A673 (cell line): Measurements from ENCODE around the gene RTN1. TPM values are rescaled to one million over a fixed set of nuclear protein-coding genes. Genes with fewer than 3 reads are reported as not detected.
A peak's percentile ranks its signal among the peaks of the same experiment; 100 is the strongest.

ENCODE experiments used
- BruUV-seq: library from RNA; stranded (reverse); fragments of 400-500 nt; replicated peaks from 2 replicates; lab custom pipeline; 2021; lab: Mats Ljungman, UMichigan
- CTCF ChIA-PET: fragments of 300-600 bp; sonication (Branson Sonifier 250); formaldehyde crosslinking; loops from one replicate; lab custom pipeline; 2022; ENCODE audit warnings: antibody characterized with exemption; lab: Charles Lee
- POLR2A ChIA-PET: fragments of 300-600 bp; sonication (Branson Sonifier 250); formaldehyde crosslinking; loops from one replicate; lab custom pipeline; 2022; ENCODE audit warnings: antibody characterized with exemption; ENCODE audit not compliant: low non-redundant PET; lab: Charles Lee
- DNase-seq: peaks from one replicate; pipeline ENCODE4 v3.0.0-alpha.2; 2015; ENCODE audit warnings: low spot score
- H3K27ac ChIP-seq: fragments of 200-600 bp; sonication (generic); 2 replicates; pipeline ENCODE4 v1.5.1; 2016; ENCODE audit warnings: mixed run types, low read depth, mild to moderate bottlenecking, mixed read lengths, antibody characterized with exemption, low read length; ENCODE audit not compliant: poor library complexity, severe bottlenecking
- H3K27me3 ChIP-seq: fragments of 200-600 bp; sonication (generic); replicated peaks from 2 replicates; pipeline ENCODE4 v1.6.1; 2017; ENCODE audit warnings: mixed run types, low read depth, mild to moderate bottlenecking, mixed read lengths, antibody characterized with exemption, low read length; ENCODE audit not compliant: insufficient read depth, poor library complexity
- H3K36me3 ChIP-seq: fragments of 200-600 bp; sonication (generic); 2 replicates; pipeline ENCODE4 v1.6.1; 2016; ENCODE audit warnings: mixed run types, mild to moderate bottlenecking, mixed read lengths, antibody characterized with exemption, low read length; ENCODE audit not compliant: insufficient read depth, poor library complexity, severe bottlenecking
- H3K4me1 ChIP-seq: fragments of 200-600 bp; sonication (generic); 2 replicates; pipeline ENCODE4 v1.6.1; 2017; ENCODE audit warnings: mixed run types, mild to moderate bottlenecking, mixed read lengths, antibody characterized with exemption, low read length; ENCODE audit not compliant: insufficient read depth, poor library complexity, severe bottlenecking
- H3K4me3 ChIP-seq: fragments of 200-600 bp; sonication (generic); 2 replicates; pipeline ENCODE4 v1.5.1; 2016; ENCODE audit warnings: low read depth, mixed run types, mild to moderate bottlenecking, mixed read lengths, low read length; ENCODE audit not compliant: poor library complexity, severe bottlenecking
- H3K9me3 ChIP-seq: fragments of 200-600 bp; sonication (generic); 2 replicates; pipeline ENCODE4 v1.6.1; 2016; ENCODE audit warnings: mixed run types, low read depth, mild to moderate bottlenecking, mixed read lengths, antibody characterized with exemption, low read length; ENCODE audit not compliant: poor library complexity, severe bottlenecking
- CTCF ChIP-seq: fragments of 300-800, 200-600 bp; sonication (generic); conservative IDR thresholded peaks from 2 replicates; pipeline ENCODE4 v1.5.1; 2017; ENCODE audit warnings: low read depth, mild to moderate bottlenecking, antibody characterized with exemption, low read length, moderate library complexity, mixed read lengths
- EZH2 ChIP-seq: fragments of 200-600 bp; sonication (generic); IDR thresholded peaks from 2 replicates; pipeline ENCODE4 v1.6.1; 2017; ENCODE audit warnings: borderline replicate concordance, low read depth, mild to moderate bottlenecking, mixed read lengths, antibody characterized with exemption, low read length; ENCODE audit not compliant: poor library complexity, severe bottlenecking
- intact Hi-C: fragments of 100-400 bp; cut with micrococcal nuclease; formaldehyde crosslinking; loops from one replicate; pipeline ENCODE4 v1.10.0; 2022; ENCODE audit not compliant: unreplicated experiment
- total RNA-seq: library from RNA; stranded (reverse); gene quantifications from 2 replicates; pipeline ENCODE4 v1.2.3, GENCODE V29; 2021

The RTN1 gene
- total RNA-seq, 1 experiment from 2014 or later: 4.0 TPM

- H3K27ac ChIP-seq: no peak overlapping the region
- TF ChIP-seq EZH2 (no peak), CTCF (no peak)
- no peaks in the 10 kb centered on the region for H3K36me3 ChIP-seq
- H3K27me3 ChIP-seq: no peaks in the 10 kb centered on the region
- ChIA-PET POLR2A (no interaction called here), CTCF (no interaction called here)
- no TSS peak for BruUV-seq
- DNase-seq: no peak
- H3K4me1 ChIP-seq: peaks cover 7% of the 10 kb centered on the region
- H3K9me3 ChIP-seq: no peaks in the 10 kb centered on the region
- intact Hi-C loops: no loop called here
- no peak overlapping the region for H3K4me3 ChIP-seq
Observed at GRCh38 chr14:59819446-59820088, 51.0 kb downstream of the RTN1 start.

- BruUV-seq: no TSS peak
- H3K27me3 ChIP-seq: no peaks in the 10 kb centered on the region
Observed at GRCh38 chr14:59816941-59817340, 53.6 kb downstream of the RTN1 start.

GRCh38 chr14:59814988-59815387 is 55.6 kb downstream of the RTN1 start:
- TF ChIP-seq CTCF: no peak
- no peak for TF ChIP-seq EZH2
- CTCF ChIA-PET: no interaction called here
- POLR2A ChIA-PET: no interaction called here
- H3K4me1 ChIP-seq: peaks cover 12% of the 10 kb centered on the region
- BruUV-seq: no TSS peak
- no peak overlapping the region for H3K27ac ChIP-seq
- no peak overlapping the region for H3K4me3 ChIP-seq
- no peaks in the 10 kb centered on the region for H3K27me3 ChIP-seq
- no peaks in the 10 kb centered on the region for H3K9me3 ChIP-seq
- DNase-seq: no peak
- H3K36me3 ChIP-seq: no peaks in the 10 kb centered on the region
- intact Hi-C loops: no loop called here

More at GRCh38 chr14:59816941-59817340, 53.6 kb downstream of the RTN1 start:
- peak; percentile 53 for DNase-seq
- Histone ChIP-seq H3K36me3 (no peaks in the 10 kb centered on the region), H3K4me1 (peaks cover 12% of the 10 kb centered on the region), H3K9me3 (no peaks in the 10 kb centered on the region), H3K4me3 (no peak overlapping the region), H3K27ac (no peak overlapping the region)
- intact Hi-C loops: no loop called here
- CTCF ChIA-PET: no interaction called here
- POLR2A ChIA-PET: no interaction called here
- no peak for TF ChIP-seq EZH2
- TF ChIP-seq CTCF: no peak
